HG03064 (cell line): Measurements from ENCODE around the gene ST6GALNAC5.
"Not testable (repeated sequence)": the region's sequence is repeated elsewhere in the genome, so short reads cannot be mapped to it uniquely, and the experiment has no call there.

Experiments
- ATAC-seq: cut with Tn5 transposase; IDR thresholded peaks from one replicate; pipeline ENCODE4 v1.9.1; 2021; ENCODE audit warnings: low read depth; ENCODE audit not compliant: unreplicated experiment

ST6GALNAC5 gene

DNA sequence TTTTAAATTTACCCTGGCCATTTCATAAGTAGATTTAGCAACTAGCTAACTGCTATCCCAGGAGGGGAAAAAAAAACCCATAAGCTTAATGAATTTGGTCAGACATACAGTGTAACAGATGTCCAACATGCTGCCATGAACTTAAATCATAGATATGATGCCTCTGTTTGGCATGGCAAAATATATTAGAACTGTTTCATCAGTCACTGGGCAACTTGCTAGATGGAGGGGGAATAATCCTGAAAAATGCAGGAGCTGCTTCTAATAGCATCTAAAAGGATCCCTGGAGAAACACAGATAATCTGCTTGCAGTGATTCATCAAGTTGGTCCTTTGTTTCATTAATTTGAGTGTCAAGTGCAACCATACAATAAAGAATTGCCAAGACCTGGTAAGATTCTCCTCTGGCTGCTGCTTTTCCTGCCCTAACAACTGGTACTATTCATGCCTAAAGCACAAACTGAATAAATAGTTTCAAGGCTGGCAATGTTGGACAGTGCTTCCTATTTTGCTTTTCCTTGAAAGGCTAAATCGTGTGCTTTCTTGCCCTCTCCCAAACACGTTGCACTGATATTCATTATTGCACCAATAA lies 1.5 kb upstream of the ST6GALNAC5 start:
- ATAC-seq: no peak

DNA sequence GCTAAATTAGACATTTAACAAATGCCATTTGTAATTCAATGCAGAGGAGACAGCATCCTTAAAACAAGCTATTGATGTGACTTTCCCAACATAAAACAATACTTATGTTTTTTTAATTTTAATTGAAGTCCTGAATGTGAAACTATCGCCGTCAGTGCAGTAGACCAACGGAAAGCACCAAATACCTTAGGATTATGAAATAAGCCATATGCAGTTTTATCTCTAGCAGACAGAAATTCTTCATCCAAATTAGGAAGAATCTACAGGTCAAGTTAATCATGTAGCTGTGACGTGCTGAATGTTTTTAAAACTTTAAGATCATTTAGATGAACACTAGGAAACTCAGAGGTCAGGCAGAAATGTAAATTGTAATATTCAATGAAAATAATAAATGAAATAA lies 714 bp upstream of the ST6GALNAC5 start:
- ATAC-seq: no peak

DNA sequence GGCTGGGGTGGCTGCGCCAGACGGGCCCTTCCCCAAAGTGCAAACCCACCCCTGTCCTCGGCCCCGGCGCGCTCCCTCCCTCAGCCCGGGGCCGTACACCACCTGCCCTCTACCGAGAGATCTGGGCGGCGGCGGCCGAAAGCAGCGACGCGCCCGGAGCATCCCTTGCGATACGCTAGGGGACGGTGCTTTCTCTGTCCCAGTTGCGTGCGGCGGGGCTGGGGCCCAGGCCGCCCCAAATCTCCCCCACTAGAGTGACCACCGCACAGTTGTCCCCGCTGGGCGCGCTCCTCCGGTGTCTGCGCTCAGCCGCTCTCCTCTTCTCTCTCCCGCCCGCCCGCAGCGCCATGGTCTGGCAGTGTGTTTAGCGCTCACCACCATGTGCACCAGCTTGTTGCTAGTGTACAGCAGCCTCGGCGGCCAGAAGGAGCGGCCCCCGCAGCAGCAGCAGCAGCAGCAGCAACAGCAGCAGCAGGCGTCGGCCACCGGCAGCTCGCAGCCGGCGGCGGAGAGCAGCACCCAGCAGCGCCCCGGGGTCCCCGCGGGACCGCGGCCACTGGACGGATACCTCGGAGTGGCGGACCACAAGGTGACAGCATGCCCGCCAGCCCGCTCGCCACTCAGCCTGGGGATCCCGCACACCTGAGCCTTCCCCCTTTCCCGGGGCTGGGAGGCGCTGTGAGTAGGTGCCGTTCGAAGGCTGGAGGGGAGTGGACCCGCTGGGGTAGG lies 1.0 kb downstream of the ST6GALNAC5 start:
- no peak for ATAC-seq

DNA sequence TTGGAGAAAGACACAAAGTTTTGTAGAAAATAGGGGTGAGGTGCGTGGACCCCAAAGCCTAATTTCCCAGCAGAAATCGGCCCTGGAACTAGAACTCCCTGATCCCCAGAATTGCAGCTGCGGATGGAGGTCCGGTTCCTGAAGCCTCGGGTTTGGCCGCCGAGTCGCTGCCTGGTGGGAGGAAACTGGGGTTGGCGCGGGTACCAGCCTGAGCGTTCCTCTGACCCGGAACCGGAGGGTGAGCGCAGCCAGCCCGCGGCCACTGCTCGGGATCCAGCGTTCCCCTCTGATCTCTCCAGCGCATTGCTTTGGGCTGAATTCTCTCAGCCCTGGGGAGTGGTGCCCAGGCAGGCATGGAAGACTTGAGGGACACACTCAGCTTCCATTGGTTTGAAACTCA lies 1.6 kb downstream of the ST6GALNAC5 start:
- ATAC-seq: no peak

DNA sequence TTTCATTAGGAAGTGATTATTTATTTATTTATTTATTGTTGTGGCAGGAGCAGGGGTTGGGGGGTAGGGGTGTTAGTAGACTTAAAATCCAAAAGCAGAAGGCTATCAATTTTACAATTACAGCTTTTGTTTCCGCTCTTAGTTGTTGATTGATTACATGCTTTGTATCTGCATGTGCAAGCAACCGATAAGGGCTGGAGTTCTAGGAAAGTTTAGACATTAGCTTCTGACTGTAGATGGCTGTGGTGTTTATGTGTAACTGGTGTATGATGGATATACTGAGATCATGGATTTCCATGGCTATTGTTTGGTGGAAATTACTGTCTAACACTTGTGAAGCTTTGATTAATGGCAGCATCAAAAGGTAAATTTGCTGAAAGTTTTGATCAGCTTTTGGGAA lies 2.8 kb downstream of the ST6GALNAC5 start:
- ATAC-seq: no peak

DNA sequence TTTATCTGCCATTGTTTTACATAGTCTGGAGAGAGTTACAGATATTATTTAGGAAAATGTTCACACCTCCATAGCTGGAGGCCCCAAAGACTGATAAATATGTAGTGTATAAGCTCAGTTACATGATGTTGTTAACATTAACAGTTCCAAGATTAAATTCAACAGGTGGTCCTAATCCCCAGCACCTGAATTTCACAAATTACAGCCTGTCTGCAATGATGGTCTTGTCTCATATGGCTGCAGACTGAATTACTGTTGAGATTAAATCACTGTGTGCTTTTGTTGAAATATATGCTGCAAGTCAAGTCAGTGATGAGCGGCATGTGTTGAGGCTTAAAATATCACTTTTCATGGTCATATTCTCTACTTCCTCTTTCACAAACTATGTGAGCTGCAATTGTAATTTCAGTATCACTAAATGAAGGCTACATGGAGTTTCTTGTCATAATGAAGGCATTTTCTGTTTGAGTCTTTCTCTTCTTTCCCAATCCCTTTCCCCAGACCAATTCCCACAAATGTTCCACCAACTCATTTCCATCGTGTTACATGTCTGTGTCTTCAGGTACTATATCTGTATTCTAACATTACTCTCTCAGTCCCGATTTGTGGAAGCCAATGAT lies 4.2 kb downstream of the ST6GALNAC5 start:
- ATAC-seq: peak; percentile 88

DNA sequence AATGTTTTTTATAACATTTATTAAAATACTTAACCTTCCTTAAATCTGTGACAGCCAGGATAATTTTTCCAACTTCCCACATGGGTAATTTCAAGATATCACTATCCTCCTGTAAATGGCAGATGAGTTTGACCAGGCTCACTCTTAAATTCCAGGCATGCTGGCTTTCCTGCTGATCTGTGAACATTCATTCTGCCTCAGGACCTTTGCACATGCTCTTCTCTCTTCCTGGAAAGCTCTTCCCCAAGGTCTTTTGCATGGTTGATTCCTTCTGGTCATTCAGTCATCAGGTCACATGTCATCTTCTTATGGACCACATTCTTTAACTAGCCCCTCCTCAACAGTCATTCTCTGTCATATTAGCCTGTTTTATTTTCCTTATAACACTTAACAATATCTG lies 5.7 kb downstream of the ST6GALNAC5 start:
- no peak for ATAC-seq

DNA sequence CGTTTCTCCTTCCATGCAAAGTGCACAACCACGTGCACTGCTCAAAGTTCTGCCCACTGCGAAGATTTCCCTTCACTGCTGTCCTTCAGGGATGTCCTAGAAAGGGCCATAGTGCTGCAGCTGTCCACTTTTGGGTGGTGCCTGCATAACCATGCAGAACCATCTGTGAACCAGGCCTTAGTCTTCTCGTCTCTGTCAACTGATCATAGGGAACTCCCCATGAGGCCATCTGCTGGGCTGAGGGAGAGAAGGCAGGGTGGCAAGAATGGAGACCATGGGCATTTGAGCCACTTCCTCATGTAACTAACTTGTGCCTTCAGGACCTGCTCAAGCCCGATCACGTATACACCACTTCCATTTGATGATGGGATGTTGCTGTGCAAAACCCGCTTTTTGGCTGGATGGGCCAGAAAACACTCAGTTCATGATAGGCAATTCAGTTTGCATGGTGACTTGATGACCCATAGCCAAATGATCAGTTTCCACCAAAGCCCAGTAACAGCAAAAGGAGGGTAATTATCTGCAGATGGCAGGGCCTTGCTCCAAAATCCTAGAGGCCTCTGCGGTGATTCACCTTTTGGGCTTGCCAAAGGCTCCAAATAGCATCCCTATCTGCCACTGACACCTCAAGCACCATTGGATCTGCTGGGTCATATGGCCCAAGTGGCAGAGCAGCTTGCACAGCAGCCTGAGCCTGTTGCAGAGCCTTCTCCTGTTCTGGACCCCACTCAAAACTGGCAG lies 9.5 kb downstream of the ST6GALNAC5 start:
- no peak for ATAC-seq

DNA sequence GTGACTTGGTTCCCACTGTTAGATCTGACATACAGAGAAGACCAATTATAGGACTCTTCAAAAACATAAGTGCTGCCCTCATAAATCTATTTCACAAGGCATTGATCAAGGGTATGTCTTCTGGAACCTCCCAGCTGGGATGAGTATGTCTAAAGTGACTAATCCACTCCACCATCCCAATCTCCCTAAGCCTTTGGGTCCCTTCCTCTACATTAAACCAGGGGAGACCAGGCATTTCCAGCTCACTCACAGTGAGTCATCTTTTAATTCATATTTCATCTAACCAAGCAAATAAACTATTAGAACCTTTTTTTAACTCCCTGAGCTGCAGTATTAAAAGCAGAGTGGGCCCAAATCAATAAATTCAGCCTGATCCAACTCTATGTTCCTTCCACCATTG lies 11.7 kb downstream of the ST6GALNAC5 start:
- ATAC-seq: not testable (repeated sequence)

DNA sequence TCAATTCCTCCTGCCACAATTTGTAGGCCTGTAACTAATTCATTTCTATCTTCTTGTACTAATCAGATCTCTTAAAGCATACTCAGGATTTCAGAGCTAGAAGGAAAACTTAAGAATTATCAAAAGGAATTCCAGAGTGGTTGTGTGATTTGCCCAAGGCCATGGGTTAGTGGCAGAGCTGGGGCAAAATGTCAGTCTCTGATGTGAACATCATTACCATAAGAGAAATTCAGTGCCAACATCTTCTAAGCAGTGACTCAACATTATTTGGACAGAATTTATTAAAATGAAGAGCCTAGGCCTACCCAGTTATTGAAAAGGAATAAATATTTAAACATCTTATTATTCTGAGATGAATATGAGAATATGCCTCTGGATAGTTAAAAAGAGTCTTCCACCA lies 14.5 kb downstream of the ST6GALNAC5 start:
- no peak for ATAC-seq

DNA sequence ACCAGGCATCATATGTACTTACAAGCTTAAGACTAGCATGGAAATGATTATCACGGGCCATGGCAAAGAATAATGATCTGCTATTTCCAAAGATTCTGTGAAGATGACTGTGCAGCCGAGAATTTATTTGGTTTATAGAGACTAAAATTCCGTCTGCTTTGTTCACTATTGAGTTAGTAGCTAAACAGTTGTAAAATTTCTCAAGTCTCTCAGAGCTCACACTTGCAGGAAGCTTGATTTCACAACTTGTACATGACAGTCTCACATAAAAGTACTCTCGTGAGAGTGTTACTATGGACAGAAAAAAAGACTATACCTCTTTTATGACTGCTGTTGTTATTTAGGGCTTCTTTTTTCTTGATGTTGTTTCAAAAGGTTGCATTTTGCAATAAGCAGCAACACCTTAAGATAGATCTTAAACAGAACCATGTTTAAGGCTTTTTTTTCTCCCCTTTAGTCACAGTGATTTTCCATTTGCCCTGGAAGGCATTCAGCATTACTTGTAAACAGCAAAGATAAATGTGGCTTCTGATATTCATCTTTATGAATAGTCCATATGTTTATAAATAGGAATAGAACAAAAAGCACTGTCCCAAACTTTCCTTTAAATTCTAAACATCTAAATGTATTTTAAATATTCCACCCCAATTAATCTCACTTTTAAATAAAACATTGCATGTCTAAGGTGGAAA lies 24.8 kb downstream of the ST6GALNAC5 start:
- ATAC-seq: no peak

DNA sequence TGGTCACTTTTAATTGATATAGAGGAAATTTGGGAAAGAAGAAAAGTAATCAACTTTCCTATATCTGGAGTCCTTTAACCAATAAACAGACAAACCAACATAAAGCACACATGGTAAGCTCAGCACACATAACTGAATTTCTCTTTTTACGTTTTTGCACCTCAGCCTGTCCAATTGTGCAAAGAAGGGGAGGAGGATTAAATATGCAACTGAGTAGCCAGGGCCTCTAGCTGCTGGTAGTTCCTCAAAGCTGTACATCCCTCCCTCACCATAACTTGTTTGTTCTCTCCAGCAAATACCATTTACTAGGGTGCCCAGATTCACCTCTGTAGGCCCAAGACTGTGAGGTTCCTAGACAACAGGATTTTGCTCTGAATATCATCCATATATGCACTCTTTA lies 25.4 kb downstream of the ST6GALNAC5 start:
- no peak for ATAC-seq

DNA sequence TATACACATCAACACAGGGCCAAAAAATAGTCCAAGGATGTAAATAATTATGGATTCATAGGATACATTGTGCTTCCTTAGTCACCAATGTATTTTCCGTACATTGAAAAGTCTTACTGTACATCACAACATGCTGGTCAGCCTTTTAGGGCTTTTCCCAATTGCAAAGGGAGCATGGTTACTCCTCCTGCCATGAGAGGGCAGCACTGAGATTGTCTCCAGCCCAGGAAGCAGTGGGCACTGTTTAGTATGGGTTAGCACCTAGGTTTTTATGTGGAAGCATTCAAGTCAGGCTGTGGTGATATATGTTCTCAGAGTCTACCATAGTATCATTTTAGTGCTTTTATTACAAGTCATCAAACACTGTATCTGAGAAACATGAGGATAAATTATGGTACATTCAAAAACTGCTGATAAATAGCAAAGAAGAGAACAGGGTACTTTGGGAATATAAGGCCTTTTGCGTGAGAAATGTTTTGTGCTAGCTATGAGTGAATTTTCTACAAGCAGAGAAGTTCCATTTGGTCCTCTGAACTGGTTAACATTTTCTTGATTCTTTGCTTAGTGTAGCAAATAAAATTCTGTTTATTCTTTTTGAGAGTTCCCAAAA lies 34.0 kb downstream of the ST6GALNAC5 start:
- ATAC-seq: peak; percentile 93

DNA sequence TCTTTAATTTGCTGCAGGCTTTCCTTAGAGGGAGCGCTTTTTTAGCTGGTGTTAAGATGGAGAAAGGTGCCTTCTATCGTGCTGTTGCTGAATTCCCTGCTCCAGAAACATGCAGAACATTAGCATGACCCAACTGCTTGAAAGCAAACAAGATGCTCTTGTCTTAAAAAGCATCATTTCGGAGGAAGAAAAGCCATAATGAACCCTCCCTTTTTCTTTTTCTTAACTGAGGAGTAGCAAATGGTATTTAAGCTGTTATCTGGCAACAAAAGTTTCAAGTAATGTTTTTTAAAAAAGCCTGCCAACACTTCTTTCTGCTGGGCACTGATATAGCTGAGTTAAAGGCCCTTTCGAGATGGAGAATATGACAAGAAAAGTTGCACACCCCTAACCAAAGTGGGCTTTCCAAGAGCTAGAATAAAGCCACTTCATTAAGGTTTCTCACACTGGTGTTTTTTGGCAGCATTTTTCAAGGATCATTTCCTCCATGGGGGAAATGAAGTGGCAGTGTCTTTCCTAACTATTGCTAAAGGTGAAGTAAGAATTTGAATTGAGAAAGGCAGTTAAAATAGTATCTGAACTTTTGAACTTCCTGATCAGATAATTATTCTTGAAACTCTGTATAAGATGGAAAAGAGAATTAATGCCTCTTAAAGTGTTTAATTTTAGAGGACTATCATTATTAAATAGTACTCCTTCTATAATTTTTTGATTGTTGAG lies 38.8 kb downstream of the ST6GALNAC5 start:
- no peak for ATAC-seq

DNA sequence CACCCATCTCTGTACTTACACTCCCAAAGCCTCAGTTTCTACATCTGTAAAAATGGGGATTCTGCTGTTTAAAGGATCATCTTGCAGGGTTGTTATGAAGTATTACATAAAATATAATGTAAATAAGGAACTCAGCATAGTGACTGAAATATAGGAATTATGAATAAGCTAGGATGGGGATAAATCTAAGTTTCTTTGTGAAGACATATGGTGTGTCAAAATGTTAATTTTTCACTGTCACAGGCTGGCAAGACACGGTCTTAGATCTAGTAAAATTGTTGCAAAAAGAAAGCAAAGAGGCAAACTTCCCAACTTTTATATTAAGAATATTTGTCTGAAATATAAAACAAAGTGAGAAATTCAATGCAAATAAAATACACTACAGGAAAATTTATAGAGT lies 42.0 kb downstream of the ST6GALNAC5 start:
- no peak for ATAC-seq

DNA sequence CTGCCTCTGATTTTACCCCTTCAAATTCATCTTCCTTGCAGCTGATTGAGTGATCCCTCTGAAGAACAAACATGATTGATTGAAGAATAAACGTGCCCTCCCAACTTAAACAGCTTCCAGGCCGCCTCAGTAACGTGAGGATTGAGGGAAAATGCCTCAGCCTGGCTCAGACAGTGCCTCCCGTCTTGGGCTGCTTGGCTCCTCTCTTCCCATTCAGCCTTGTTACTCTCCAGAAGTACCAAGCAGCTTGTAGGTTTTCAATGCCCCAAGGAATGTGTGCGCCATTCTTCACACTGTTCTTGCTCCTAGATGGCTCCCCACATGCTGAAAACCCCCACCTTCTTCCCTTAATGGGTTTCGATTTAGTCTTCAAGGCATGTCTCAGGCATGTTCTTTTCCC lies 51.8 kb downstream of the ST6GALNAC5 start:
- no peak for ATAC-seq

DNA sequence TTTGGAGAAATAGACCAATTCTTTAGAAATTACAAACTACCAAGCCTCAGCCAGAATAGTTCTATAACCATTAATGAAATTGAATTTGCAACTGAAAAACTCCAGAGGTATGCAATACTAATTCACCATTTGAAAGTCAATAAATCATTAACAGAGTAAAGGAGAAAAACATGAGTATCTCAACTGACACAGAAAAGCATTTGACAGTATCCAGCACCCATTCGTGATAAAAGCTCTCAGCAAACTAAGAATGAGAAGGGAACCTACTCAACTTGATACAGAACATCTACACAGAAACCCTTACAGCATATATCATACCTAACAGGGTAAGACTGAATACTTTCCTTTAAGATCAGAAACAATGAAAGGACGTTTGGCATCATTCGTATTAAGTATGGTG lies 54.3 kb downstream of the ST6GALNAC5 start:
- ATAC-seq: no peak

DNA sequence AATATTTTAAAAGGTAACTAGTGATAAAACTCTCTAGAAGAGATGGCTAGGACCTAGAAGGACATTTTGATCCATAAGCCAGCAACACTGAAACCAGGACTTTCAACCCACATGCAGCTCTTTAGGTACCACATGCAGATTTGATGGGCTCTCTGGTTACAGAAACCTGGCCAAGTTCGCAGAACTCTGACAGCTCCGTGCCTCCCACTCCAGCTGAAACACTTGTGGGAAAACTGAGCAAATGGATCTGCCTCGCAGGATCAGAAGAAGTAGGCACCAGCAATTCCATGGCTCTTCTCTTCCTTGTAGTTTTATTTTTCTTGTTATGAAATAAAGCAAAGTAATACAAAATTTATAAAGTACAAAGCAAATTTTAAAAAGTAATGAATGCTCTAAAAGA lies 58.5 kb downstream of the ST6GALNAC5 start:
- ATAC-seq: no peak

DNA sequence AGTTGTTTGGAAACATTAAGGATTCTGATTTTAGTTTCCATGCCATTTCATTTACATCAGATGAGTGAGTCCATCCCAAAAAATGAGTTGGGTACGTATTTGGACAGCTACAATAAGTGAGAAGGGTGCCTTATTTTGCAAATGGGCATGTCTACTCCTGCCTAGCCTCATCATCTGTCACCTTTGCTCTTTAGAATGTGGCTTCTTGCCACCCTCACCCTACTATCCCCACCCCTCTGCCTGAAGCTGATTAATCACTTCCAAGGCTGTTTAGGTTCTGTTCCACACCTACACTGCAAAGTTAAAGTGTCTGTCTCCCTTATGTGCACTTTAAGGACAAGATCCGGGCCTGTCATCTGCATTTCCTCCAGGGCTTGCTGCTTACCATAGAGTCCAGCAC lies 61.2 kb downstream of the ST6GALNAC5 start:
- ATAC-seq: no peak

DNA sequence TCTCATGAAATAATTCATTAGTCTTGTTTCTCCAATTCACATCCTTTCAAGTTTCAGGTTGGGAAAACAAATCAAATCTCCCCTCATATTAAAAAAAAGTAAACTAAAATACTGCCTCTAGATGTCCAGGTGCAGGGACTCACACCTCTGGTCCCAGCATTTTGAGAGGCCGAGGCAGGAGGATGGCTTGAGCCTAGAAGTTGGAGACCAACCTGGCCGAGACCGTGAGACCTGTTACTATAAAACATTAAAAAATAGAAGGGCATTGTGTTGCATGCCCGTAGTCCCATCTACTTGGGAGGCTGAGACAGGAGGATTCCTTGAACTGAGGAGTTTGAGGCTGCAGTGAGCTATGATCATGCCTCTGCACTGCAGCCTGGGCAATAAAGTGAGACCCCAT lies 61.9 kb downstream of the ST6GALNAC5 start:
- ATAC-seq: no peak
